A673 (cell line): ENCODE measurements around the gene HCFC2. TPM values are rescaled to one million over a fixed set of nuclear protein-coding genes. Genes with fewer than 3 reads are reported as not detected.

Experiments
- BruUV-seq: library from RNA; stranded (reverse); fragments of 400-500 nt; replicated peaks from 2 replicates; lab custom pipeline; 2021; lab: Mats Ljungman, UMichigan
- CTCF ChIA-PET: fragments of 300-600 bp; sonication (Branson Sonifier 250); formaldehyde crosslinking; loops from one replicate; lab custom pipeline; 2022; ENCODE audit warnings: antibody characterized with exemption; lab: Charles Lee
- POLR2A ChIA-PET: fragments of 300-600 bp; sonication (Branson Sonifier 250); formaldehyde crosslinking; loops from one replicate; lab custom pipeline; 2022; ENCODE audit warnings: antibody characterized with exemption; ENCODE audit not compliant: low non-redundant PET; lab: Charles Lee
- DNase-seq: peaks from one replicate; pipeline ENCODE4 v3.0.0-alpha.2; 2015; ENCODE audit warnings: low spot score
- H3K27ac ChIP-seq: fragments of 200-600 bp; sonication (generic); 2 replicates; pipeline ENCODE4 v1.5.1; 2016; ENCODE audit warnings: mixed run types, low read depth, mild to moderate bottlenecking, mixed read lengths, antibody characterized with exemption, low read length; ENCODE audit not compliant: poor library complexity, severe bottlenecking
- H3K27me3 ChIP-seq: fragments of 200-600 bp; sonication (generic); replicated peaks from 2 replicates; pipeline ENCODE4 v1.6.1; 2017; ENCODE audit warnings: mixed run types, low read depth, mild to moderate bottlenecking, mixed read lengths, antibody characterized with exemption, low read length; ENCODE audit not compliant: insufficient read depth, poor library complexity
- H3K36me3 ChIP-seq: fragments of 200-600 bp; sonication (generic); 2 replicates; pipeline ENCODE4 v1.6.1; 2016; ENCODE audit warnings: mixed run types, mild to moderate bottlenecking, mixed read lengths, antibody characterized with exemption, low read length; ENCODE audit not compliant: insufficient read depth, poor library complexity, severe bottlenecking
- H3K4me1 ChIP-seq: fragments of 200-600 bp; sonication (generic); 2 replicates; pipeline ENCODE4 v1.6.1; 2017; ENCODE audit warnings: mixed run types, mild to moderate bottlenecking, mixed read lengths, antibody characterized with exemption, low read length; ENCODE audit not compliant: insufficient read depth, poor library complexity, severe bottlenecking
- H3K4me3 ChIP-seq: fragments of 200-600 bp; sonication (generic); 2 replicates; pipeline ENCODE4 v1.5.1; 2016; ENCODE audit warnings: low read depth, mixed run types, mild to moderate bottlenecking, mixed read lengths, low read length; ENCODE audit not compliant: poor library complexity, severe bottlenecking
- H3K9me3 ChIP-seq: fragments of 200-600 bp; sonication (generic); 2 replicates; pipeline ENCODE4 v1.6.1; 2016; ENCODE audit warnings: mixed run types, low read depth, mild to moderate bottlenecking, mixed read lengths, antibody characterized with exemption, low read length; ENCODE audit not compliant: poor library complexity, severe bottlenecking
- EZH2 ChIP-seq: fragments of 200-600 bp; sonication (generic); IDR thresholded peaks from 2 replicates; pipeline ENCODE4 v1.6.1; 2017; ENCODE audit warnings: borderline replicate concordance, low read depth, mild to moderate bottlenecking, mixed read lengths, antibody characterized with exemption, low read length; ENCODE audit not compliant: poor library complexity, severe bottlenecking
- intact Hi-C: fragments of 100-400 bp; cut with micrococcal nuclease; formaldehyde crosslinking; loops from one replicate; pipeline ENCODE4 v1.10.0; 2022; ENCODE audit not compliant: unreplicated experiment
- total RNA-seq: library from RNA; stranded (reverse); gene quantifications from 2 replicates; pipeline ENCODE4 v1.2.3, GENCODE V29; 2021
- TF ChIP-seq, protein P1 (sequence below): fragments of 300-800, 200-600 bp; sonication (generic); conservative IDR thresholded peaks from 2 replicates; pipeline ENCODE4 v1.5.1; 2017; ENCODE audit warnings: low read depth, mild to moderate bottlenecking, antibody characterized with exemption, low read length, moderate library complexity, mixed read lengths

HCFC2 gene
- total RNA-seq, 1 experiment from 2014 or later: 8.5 TPM

DNA sequence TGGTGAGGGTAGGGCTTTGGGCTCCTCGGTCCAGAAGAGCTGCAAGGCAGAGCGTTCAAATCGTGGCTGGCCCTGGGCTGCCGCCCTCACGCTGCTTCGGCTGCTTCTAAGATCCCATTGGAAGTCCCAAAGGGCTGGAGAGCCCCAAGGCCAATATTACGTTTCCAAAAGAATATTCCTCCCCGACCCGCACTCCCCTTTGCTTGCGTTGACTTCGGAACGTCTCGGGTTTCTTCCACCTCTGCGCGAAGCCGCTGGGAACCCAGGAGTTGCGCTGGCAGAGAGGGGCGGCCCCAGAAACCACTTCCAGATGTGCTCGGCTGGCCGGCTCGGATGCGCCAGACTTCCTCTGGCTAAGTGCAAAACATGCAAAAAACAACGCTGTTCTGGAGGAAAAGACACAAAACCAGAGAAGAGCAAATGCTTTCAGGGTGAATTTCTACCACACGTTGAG is 14.4 kb upstream of the HCFC2 start, which contains the start of gene GLT8D2:
TSS of gene GLT8D2 (minus strand) at position 285 of the 454 bp plus-strand sequence. CDS start 30,539 bp downstream, outside the sequence.
- ChIA-PET POLR2A (no interaction called here), CTCF (no interaction called here)
- no TSS peak for BruUV-seq
- intact Hi-C loops: no loop called here
- peak; percentile 60 for DNase-seq
- Histone ChIP-seq H3K27me3 (peaks cover 6% of the 10 kb centered on the region), H3K27ac (no peak within 1 kb of the TSS), H3K4me1 (peaks cover 5% of the 10 kb centered on the region), H3K9me3 (no peaks in the 10 kb centered on the region), H3K4me3 (peak within 1 kb of the TSS; percentile 36), H3K36me3 (no peaks in the 10 kb centered on the region)
- TF ChIP-seq EZH2: no peak
- TF ChIP-seq, protein P1, sequence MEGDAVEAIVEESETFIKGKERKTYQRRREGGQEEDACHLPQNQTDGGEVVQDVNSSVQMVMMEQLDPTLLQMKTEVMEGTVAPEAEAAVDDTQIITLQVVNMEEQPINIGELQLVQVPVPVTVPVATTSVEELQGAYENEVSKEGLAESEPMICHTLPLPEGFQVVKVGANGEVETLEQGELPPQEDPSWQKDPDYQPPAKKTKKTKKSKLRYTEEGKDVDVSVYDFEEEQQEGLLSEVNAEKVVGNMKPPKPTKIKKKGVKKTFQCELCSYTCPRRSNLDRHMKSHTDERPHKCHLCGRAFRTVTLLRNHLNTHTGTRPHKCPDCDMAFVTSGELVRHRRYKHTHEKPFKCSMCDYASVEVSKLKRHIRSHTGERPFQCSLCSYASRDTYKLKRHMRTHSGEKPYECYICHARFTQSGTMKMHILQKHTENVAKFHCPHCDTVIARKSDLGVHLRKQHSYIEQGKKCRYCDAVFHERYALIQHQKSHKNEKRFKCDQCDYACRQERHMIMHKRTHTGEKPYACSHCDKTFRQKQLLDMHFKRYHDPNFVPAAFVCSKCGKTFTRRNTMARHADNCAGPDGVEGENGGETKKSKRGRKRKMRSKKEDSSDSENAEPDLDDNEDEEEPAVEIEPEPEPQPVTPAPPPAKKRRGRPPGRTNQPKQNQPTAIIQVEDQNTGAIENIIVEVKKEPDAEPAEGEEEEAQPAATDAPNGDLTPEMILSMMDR: no peak

DNA sequence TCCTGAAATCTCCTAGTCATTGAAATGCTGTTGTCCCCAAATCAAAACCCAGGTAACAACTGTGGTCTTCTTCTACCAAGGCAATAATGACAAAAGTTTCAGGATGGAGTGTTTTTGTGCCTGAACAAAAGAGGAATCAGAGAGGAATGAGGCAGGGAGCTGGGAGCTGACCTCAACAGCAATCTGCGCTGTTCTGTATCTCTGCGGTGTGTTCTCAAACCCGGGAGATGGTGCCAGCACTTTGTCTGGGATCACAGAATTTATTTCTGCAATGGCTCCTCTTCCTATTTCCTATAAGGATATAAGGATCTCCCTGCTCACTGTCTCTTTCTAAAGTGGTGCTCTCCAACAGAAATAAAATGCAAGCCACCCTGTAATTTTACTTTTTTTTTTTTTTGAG is 13.9 kb upstream of the HCFC2 start:
- DNase-seq: no peak
- Histone ChIP-seq H3K4me3 (peak overlapping the region; percentile 36), H3K27ac (no peak overlapping the region), H3K9me3 (no peaks in the 10 kb centered on the region), H3K27me3 (peaks cover 6% of the 10 kb centered on the region), H3K36me3 (no peaks in the 10 kb centered on the region), H3K4me1 (peaks cover 5% of the 10 kb centered on the region)
- intact Hi-C loops: no loop called here
- CTCF ChIA-PET: interaction anchor here (0.7 kb wide), 1 partner anchor 55 kb away, joined by 3 read pairs; no protein-coding TSS in a partner anchor
- TF ChIP-seq EZH2: no peak
- TF ChIP-seq, protein P1: no peak
- BruUV-seq: no TSS peak
- POLR2A ChIA-PET: no interaction called here

DNA sequence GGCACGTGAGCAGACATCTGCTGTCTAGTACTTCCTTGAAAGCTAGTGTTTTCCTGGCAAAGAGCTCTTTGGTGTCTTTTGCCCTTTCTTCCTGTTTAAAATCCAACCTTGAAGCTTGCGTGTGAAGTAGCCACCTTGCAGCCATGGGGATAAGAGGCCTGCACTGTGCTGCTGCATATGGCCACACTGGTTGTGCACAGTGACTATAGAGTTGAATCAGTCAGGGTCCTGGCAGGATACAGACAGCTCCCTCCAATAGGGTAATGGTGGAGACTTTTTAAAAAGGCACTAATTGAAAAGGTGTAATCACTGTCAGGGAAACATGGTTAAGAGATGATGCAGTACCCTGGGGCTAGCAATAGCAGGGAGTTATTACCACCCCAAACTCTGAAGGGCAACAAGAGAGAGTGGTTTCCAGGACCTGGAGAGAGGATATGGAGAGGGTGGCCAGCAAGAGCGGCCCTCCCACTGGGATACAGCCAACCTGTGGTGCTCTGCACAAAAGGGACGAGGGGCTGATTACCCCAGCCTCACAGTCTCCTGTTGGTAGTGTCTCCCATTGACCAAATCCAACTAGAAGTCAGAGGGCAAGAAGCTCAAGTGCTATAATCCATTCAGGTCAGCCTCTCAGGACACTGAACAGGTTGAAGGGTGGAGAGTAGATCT is 9.5 kb upstream of the HCFC2 start:
- no peak overlapping the region for H3K4me3 ChIP-seq
- no peaks in the 10 kb centered on the region for H3K36me3 ChIP-seq
- DNase-seq: no peak
- CTCF ChIA-PET: interaction anchor here (1.0 kb wide), 1 partner anchor 10 kb away, joined by 3 read pairs; no protein-coding TSS in a partner anchor
- intact Hi-C loops: no loop called here
- BruUV-seq: no TSS peak
- H3K27ac ChIP-seq: no peak overlapping the region
- peaks cover 6% of the 10 kb centered on the region for H3K27me3 ChIP-seq
- POLR2A ChIA-PET: no interaction called here
- peaks cover under 1% of the 10 kb centered on the region for H3K4me1 ChIP-seq
- no peaks in the 10 kb centered on the region for H3K9me3 ChIP-seq
- TF ChIP-seq, protein P1: no peak
- TF ChIP-seq EZH2: no peak
